K562 (cell line): ENCODE data around the gene IL4I1. TPM values are rescaled to one million over a fixed set of nuclear protein-coding genes. Genes with fewer than 3 reads are reported as not detected.

Source experiments
- CHD7 ChIP-seq: fragments of 200-600 bp; sonication (generic); IDR thresholded peaks from one replicate; pipeline ENCODE4 v1.6.1; 2012; ENCODE audit warnings: mild to moderate bottlenecking, low read depth, low read length, inconsistent platforms
- GABPA ChIP-seq: fragments of 200-800 bp; sonication (Bioruptor generic); conservative IDR thresholded peaks from 2 replicates; pipeline ENCODE4 v1.6.1; 2016; ENCODE audit warnings: low read depth, missing genetic modification characterization, missing compliant biosample characterization
- STAT5B ChIP-seq: fragments of 250-450 bp; sonication (Bioruptor Pico); IDR thresholded peaks from 2 replicates; pipeline ENCODE4 v1.8.0; 2021; ENCODE audit warnings: mild to moderate bottlenecking, inconsistent platforms
- ZNF318 ChIP-seq, 2 experiments: fragments of 450-650 bp; IDR thresholded peaks; 2 replicates each; pipeline ENCODE4 v1.6.1; 2016; ENCODE audit warnings: mild to moderate bottlenecking in 2 of 2, borderline replicate concordance in 1 of 2, low read depth in 1 of 2, moderate library complexity in 1 of 2
- ZNF668 ChIP-seq: fragments of 250-450 bp; sonication (Bioruptor Pico); IDR thresholded peaks from 2 replicates; pipeline ENCODE4 v1.8.0; 2022; ENCODE audit warnings: mild to moderate bottlenecking, inconsistent platforms
- polyA plus RNA-seq, 8 experiments: library from polyadenylated mRNA; depleted of rRNA in 4 of 8; stranded (reverse) in 5 of 8; unstranded in 3 of 8; fragments of >200 nt; fragmentation: Nextera tagmentation in 2 of 8; fragmentation: Illumina TruSeq in 1 of 8; extraction: Ambion mirVana in 2 of 8; extraction: Trizol in 1 of 8; gene quantifications; 2 replicates each; pipeline versions ENCODE4 v1.2.1 to v1.2.3, GENCODE V29; 2011 to 2014; ENCODE audit warnings: inconsistent platforms in 1 of 8, missing spikeins in 1 of 8
- total RNA-seq, 7 experiments: library from RNA; depleted of rRNA in 6 of 7; stranded (reverse); fragments of >200 nt in 6 of 7; fragmentation: Illumina TruSeq in 2 of 7; extraction: Trizol in 2 of 7; gene quantifications; 2 replicates each; pipeline versions ENCODE4 v1.2.1 to v1.2.3, GENCODE V29; 2011 to 2021; ENCODE audit warnings: low replicate concordance in 1 of 7

IL4I1 gene
- total and polyA plus RNA-seq, 9 of the 15 experiments (the other 6 are each of a cell fraction or from before 2014, with no cell fraction given) = 0.06 to 0.95 (median 0.43) TPM; not detected in 2

- TF ChIP-seq ZNF318 (IDR thresholded peaks at IDR 0.05; ENCODE audit: borderline replicate concordance in 1 of 2, low read depth in 1 of 2) (no peak), STAT5B (CRISPR knock-in tag) (no peak), ZNF668 (CRISPR knock-in tag) (no peak), GABPA (no peak), CHD7 (no peak)
Observed at GRCh38 chr19:49877879-49878743, 18.6 kb downstream of the IL4I1 start (continued).
